Suprapubic skin (tissue), 4 donors: ENCODE measurements around the gene HTR3A.

ENCODE experiments used
- EP300 ChIP-seq: sonication (generic); formaldehyde crosslinking; IDR thresholded peaks from one replicate; pipeline ENCODE4 v1.6.1; 2017; ENCODE audit warnings: antibody characterized with exemption
- POLR2AphosphoS5 ChIP-seq, 3 donors: sonication (generic); formaldehyde crosslinking; IDR thresholded peaks; one replicate each; pipeline ENCODE4 v1.6.1; 2017; ENCODE audit warnings: antibody characterized with exemption in 3 of 3
- TF ChIP-seq, protein P1 (sequence below), 2 donors: fragments of 200-600 bp in 1 of 2; fragments of 450-650 bp in 1 of 2; sonication (generic) in 1 of 2; IDR thresholded peaks; one replicate each; pipeline ENCODE4 v1.5.1; 2016 to 2019; ENCODE audit warnings: antibody characterized with exemption in 2 of 2, mild to moderate bottlenecking in 1 of 2, moderate library complexity in 1 of 2

DNA sequence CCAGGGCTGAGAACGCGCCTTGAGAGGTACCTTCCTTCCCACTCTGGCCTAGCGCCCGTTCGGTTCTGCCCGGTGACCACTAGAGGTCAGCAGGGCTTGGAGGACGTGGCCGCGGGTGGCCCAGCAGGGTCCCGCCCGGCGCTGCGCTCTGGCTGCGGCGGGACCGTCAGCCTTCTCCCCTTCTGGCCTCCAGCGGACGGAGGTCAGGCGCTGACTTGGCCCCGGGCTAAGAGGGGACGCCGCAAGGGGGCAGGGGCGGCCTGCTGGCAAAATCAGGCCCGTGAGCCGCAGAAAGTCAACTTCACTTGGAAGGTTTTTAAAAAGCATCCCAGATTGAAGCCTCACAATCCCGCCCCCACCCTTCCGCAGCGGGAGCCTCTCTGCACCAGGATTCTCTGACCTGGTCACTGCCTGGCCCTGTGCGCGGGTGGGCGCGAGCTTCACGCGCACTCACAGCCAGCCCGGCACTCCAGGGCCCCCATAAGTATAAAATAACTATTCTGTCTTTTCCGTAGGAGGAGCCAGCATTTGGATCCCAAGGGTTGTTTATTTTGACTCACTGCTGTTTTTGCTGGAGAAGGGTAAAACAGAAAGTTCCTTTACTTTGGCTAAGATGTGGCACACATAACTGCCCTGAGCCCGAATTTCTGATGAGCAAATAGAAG is 61.4 kb downstream of the HTR3A start:
- TF ChIP-seq EP300 (no peak), POLR2AphosphoS5 (IDR thresholded peaks at IDR 0.05) (peak in 1 of 3 donors; percentile 55)
- TF ChIP-seq, protein P1, sequence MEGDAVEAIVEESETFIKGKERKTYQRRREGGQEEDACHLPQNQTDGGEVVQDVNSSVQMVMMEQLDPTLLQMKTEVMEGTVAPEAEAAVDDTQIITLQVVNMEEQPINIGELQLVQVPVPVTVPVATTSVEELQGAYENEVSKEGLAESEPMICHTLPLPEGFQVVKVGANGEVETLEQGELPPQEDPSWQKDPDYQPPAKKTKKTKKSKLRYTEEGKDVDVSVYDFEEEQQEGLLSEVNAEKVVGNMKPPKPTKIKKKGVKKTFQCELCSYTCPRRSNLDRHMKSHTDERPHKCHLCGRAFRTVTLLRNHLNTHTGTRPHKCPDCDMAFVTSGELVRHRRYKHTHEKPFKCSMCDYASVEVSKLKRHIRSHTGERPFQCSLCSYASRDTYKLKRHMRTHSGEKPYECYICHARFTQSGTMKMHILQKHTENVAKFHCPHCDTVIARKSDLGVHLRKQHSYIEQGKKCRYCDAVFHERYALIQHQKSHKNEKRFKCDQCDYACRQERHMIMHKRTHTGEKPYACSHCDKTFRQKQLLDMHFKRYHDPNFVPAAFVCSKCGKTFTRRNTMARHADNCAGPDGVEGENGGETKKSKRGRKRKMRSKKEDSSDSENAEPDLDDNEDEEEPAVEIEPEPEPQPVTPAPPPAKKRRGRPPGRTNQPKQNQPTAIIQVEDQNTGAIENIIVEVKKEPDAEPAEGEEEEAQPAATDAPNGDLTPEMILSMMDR (IDR thresholded peaks at IDR 0.05) = peak; percentile 65 to 89
